Duodenal mucosa (tissue), 2 donors: ENCODE results near the gene ENPP4.

Source experiments
- H3K27ac ChIP-seq: one replicate; pipeline ENCODE4 v1.7.0; 2013; ENCODE audit warnings: low read depth, low read length
- H3K27me3 ChIP-seq, 2 donors: one replicate each; pipeline ENCODE4 v1.7.0; 2013; ENCODE audit warnings: low read length in 2 of 2, control low read depth in 1 of 2; ENCODE audit not compliant: insufficient read depth in 2 of 2, control insufficient read depth in 1 of 2
- H3K36me3 ChIP-seq, 2 donors: one replicate each; pipeline ENCODE4 v1.7.0; 2013; ENCODE audit warnings: low read length in 2 of 2, control low read depth in 1 of 2; ENCODE audit not compliant: insufficient read depth in 2 of 2, control insufficient read depth in 1 of 2
- H3K4me1 ChIP-seq, 2 donors: one replicate each; pipeline ENCODE4 v1.7.0; 2013; ENCODE audit warnings: low read length in 2 of 2, control low read depth in 1 of 2; ENCODE audit not compliant: insufficient read depth in 2 of 2, control insufficient read depth in 1 of 2
- H3K4me3 ChIP-seq, 2 donors: one replicate each; pipeline ENCODE4 v1.7.0; 2013; ENCODE audit warnings: low read length in 2 of 2, low read depth in 1 of 2
- H3K9ac ChIP-seq, 2 donors: one replicate each; pipeline ENCODE4 v1.7.0; 2013; ENCODE audit warnings: low read length in 2 of 2, low read depth in 1 of 2
- H3K9me3 ChIP-seq, 2 donors: one replicate each; pipeline ENCODE4 v1.7.0; 2013; ENCODE audit warnings: low read length in 2 of 2, control low read depth in 1 of 2; ENCODE audit not compliant: control insufficient read depth in 1 of 2

The ENPP4 gene

GRCh38 chr6:46156701-46157100, 26.9 kb downstream of the ENPP4 start:
- Histone ChIP-seq H3K27me3 (no peaks in the 10 kb centered on the region), H3K36me3 (no peaks in the 10 kb centered on the region), H3K9me3 (no peaks in the 10 kb centered on the region), H3K9ac (no peak overlapping the region), H3K27ac (no peak overlapping the region), H3K4me1 (no peaks in the 10 kb centered on the region), H3K4me3 (no peak overlapping the region)

DNA sequence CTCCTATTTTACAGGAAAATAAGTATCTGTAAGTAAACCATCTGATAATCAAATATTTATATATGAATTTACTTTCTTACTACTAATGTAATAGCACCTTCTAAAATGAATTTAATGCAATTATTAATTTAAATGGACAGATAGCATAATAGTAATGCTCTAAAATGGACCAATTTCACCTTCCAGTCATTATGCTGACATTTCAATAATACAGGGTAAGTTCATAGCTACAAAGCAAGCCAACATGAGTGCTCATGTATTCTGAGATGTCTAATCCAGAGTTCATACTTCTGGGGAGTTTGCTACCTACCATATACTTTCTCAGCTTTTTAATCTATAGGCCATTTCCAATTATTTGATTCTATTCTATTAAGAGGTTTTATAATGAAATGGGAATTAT, 29.4 kb downstream of the ENPP4 start:
- H3K9me3 ChIP-seq, result no peaks in the 10 kb centered on the region
- no peak overlapping the region for H3K4me3 ChIP-seq
- H3K9ac ChIP-seq, result no peak overlapping the region
- H3K27me3 ChIP-seq, result no peaks in the 10 kb centered on the region
- H3K4me1 ChIP-seq, result no peaks in the 10 kb centered on the region
- no peak overlapping the region for H3K27ac ChIP-seq
- no peaks in the 10 kb centered on the region for H3K36me3 ChIP-seq

DNA sequence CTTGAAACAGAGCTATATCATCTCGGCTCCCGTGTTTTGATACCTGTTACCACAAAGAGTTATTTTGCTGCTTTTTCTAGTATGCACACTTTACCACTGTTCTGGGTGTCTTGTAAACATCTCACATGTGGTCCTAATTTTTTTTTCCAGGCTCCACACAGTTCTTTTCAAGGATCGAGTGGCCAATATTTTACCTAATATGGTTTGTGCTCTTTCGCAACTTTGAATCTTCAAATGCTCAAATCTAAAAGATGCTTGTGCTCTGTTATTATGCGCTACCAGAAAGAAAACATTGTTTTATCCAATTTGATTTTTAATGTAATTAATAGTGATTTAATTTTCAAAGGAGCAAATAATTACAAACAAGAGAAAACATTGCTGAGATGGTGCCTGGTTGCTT, 30.3 kb downstream of the ENPP4 start:
- Histone ChIP-seq H3K27ac (no peak overlapping the region), H3K4me1 (no peaks in the 10 kb centered on the region), H3K9ac (no peak overlapping the region), H3K4me3 (no peak overlapping the region), H3K27me3 (no peaks in the 10 kb centered on the region), H3K36me3 (no peaks in the 10 kb centered on the region), H3K9me3 (no peaks in the 10 kb centered on the region)

DNA sequence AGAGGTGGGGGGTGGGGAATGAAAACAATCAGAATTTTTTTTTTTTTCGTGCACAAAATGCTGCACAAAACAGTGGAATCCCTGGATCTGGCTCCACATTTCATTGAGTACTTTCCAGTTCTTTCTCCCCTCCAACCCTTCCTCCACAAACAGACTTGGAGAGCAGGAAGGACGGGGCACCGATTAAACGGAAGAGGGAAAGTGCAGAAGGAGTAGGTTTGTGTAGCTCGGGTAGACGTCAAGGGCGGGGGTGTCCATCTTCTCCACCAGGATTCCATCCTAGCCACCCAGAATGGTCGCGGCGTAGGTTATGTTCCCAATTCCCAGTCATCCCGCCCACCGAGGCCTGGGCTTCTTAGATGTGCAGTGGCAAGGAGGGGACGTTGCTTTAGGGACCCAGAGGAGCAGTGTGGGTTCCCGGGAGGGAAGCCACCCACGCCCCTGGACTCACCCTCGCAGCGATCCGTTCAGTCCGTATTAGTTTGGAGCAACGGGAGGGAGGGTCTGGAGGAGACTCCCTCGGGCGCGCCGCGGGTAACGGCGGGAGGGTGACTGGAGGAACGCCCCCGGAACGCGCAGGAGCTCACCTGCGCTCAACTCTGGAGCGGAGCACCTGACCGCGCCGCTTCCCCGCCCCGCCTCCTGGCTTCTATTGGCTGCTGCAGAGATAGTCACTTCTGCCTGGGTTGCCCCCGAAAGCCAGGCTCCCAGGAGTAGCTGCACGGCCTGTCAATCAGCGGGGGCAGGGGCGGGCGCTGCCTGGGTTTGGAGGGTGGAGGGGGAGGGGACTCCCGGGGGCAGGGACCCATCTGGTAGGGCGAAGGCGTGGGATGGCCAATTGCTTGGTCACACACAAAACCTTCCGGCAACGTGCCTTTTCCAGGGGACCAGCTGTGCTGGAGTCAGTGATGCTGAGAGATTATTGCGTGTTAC, 40.8 kb downstream of the ENPP4 start, which contains the start of gene ENPP5:
Gene ENPP5, minus strand, starts transcription at position 624 of the 933 bp plus-strand sequence. CDS start 2,718 bp downstream, outside the sequence.
- Histone ChIP-seq H3K9ac (peak within 1 kb of the TSS; percentile 28 to 58), H3K9me3 (no peaks in the 10 kb centered on the region), H3K36me3 (no peaks in the 10 kb centered on the region), H3K27ac (no peak within 1 kb of the TSS), H3K4me1 (peaks cover 6 to 12% of the 10 kb centered on the region in 2 donors), H3K27me3 (peaks cover 0 to 4% of the 10 kb centered on the region in 2 donors), H3K4me3 (peak within 1 kb of the TSS; percentile 82 to 84)

DNA sequence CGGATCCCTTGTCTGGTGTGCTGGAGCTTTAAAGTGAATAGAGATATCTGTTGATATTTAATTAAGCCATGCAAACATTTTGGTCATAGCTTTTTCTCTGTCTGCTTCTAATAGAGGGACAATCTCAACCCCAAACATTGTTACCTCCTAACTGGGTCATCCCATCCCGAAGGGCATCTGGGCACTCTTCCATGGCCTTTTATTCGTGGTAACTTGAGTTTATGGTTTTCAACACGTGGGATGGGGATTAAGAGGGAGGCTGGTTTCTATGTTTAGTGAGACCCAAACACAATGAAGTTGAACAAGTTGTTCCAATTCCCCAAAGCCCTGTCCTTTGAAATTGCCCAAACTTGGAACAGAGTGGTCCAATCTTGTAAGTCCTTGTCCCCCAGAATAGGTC, 42.4 kb downstream of the ENPP4 start:
- Histone ChIP-seq H3K4me1 (peaks cover 6 to 14% of the 10 kb centered on the region in 2 donors), H3K4me3 (no peak overlapping the region), H3K9ac (no peak overlapping the region), H3K27me3 (peaks cover 0 to 6% of the 10 kb centered on the region in 2 donors), H3K27ac (no peak overlapping the region), H3K36me3 (no peaks in the 10 kb centered on the region), H3K9me3 (no peaks in the 10 kb centered on the region)

DNA sequence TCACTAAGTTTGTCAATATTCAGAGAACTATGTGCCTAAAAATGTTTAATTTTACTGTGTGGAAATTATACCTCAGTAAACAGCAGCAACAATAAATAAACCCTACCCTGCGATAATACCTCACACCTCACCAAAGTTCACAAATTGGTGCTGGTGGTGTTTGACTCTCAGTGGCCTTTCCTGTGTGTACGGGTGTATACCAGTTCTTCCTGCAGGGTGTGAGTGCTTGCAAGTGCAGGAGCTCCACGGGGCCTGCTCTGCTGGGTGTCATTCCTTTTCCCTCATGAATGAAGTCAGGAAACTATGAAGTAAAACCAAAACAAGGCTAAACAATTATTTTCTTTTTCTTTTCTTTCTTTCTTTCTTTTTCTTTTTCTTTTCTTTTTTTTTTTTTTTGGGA, 45.1 kb downstream of the ENPP4 start:
- Histone ChIP-seq H3K27ac (no peak overlapping the region), H3K27me3 (peaks cover 0 to 13% of the 10 kb centered on the region in 2 donors), H3K9ac (no peak overlapping the region), H3K9me3 (no peaks in the 10 kb centered on the region), H3K36me3 (no peaks in the 10 kb centered on the region), H3K4me3 (no peak overlapping the region), H3K4me1 (peaks cover 6 to 14% of the 10 kb centered on the region in 2 donors)

DNA sequence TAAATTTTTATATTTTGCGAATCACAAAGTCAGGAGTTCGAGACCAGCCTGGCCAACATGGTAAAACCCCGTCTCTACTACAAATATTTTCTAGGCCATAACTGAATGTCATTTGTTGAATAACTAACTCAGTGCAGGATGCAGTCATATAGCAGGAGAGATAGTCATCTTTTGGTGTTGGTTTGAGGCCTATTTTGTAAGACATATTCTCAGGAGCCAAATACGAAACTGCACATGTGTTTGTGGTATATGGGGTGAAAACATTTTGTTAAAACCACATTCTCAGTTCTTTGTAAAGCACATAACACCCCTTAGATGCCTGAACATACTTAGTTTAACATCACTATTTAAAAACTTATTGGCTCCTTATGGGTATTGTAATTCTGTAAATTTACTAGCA, 45.7 kb downstream of the ENPP4 start:
- peaks cover 0 to 17% of the 10 kb centered on the region in 2 donors for H3K27me3 ChIP-seq
- H3K4me3 ChIP-seq, result no peak overlapping the region
- H3K9ac ChIP-seq, result no peak overlapping the region
- no peaks in the 10 kb centered on the region for H3K36me3 ChIP-seq
- peaks cover 3 to 11% of the 10 kb centered on the region in 2 donors for H3K4me1 ChIP-seq
- H3K27ac ChIP-seq, result no peak overlapping the region
- H3K9me3 ChIP-seq, result no peaks in the 10 kb centered on the region

- H3K27me3 ChIP-seq, result peaks cover 0 to 18% of the 10 kb centered on the region in 2 donors
- H3K4me1 ChIP-seq, result peaks cover 0 to 8% of the 10 kb centered on the region in 2 donors
- no peak overlapping the region for H3K27ac ChIP-seq
- no peak overlapping the region for H3K4me3 ChIP-seq
- no peaks in the 10 kb centered on the region for H3K9me3 ChIP-seq
- H3K9ac ChIP-seq, result no peak overlapping the region
- H3K36me3 ChIP-seq, result no peaks in the 10 kb centered on the region
Measured at GRCh38 chr6:46175976-46176375, 46.2 kb downstream of the ENPP4 start.

- no peaks in the 10 kb centered on the region for H3K36me3 ChIP-seq
- peaks cover 0 to 22% of the 10 kb centered on the region in 2 donors for H3K4me1 ChIP-seq
- no peak overlapping the region for H3K4me3 ChIP-seq
- no peak overlapping the region for H3K27ac ChIP-seq
- no peaks in the 10 kb centered on the region for H3K9me3 ChIP-seq
- H3K9ac ChIP-seq, result no peak overlapping the region
- H3K27me3 ChIP-seq, result peaks cover 0 to 6% of the 10 kb centered on the region in 2 donors
Measured at GRCh38 chr6:46184114-46184513, 54.3 kb downstream of the ENPP4 start.

DNA sequence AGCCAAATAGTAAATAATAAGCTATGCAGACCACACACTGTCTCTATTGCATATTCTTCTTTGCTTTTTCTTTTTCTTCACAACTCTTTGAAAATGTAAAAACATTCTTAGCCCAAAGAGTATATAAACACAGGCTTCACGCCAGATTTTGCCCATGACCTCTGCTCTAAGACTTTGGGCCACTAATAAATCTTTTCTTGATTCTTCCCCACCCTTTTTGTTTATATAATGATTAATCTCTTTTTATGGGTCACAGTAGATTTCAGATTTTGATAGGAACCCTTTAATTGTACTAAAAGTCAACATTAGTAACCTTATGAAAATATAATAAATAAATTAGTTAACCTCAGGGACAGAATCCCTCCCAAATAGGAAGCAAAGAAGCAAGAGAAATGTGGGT, 56.8 kb downstream of the ENPP4 start:
- Histone ChIP-seq H3K27me3 (peaks cover 2 to 7% of the 10 kb centered on the region in 2 donors), H3K4me3 (no peak overlapping the region), H3K9me3 (no peaks in the 10 kb centered on the region), H3K27ac (no peak overlapping the region), H3K9ac (no peak overlapping the region), H3K36me3 (no peaks in the 10 kb centered on the region), H3K4me1 (peaks cover 0 to 22% of the 10 kb centered on the region in 2 donors)
